NCI-H2196 (cell line): ENCODE data around the gene LIMK2.
"Not testable (repeated sequence)": the region's sequence is repeated elsewhere in the genome, so short reads cannot be mapped to it uniquely, and the experiment has no call there.

Experiments used
- DNase-seq: peaks from one replicate; lab custom pipeline; 2025; ENCODE audit not compliant: unreplicated experiment; lab: John Stamatoyannopoulos, UW

LIMK2 gene

GRCh38 chr22:31211862-31212730, at the start of gene LIMK2:
Gene LIMK2 (plus strand): TSS chr22:31212298. CDS start chr22:31212409, 111 bp downstream.
- peak; percentile 85 for DNase-seq

GRCh38 chr22:31170971-31171370, 41.1 kb upstream of the LIMK2 start:
- no peak for DNase-seq

- not testable (repeated sequence) for DNase-seq
These were observed 40.4 kb upstream of the LIMK2 start for GRCh38 chr22:31171734-31172133.

GRCh38 chr22:31173386-31174145, 38.5 kb upstream of the LIMK2 start:
- no peak for DNase-seq

- no peak for DNase-seq
These were observed 35.2 kb upstream of the LIMK2 start for GRCh38 chr22:31176923-31177322.

GRCh38 chr22:31177420-31178162, 34.5 kb upstream of the LIMK2 start:
- no peak for DNase-seq

- DNase-seq, result no peak
These were observed 33.2 kb upstream of the LIMK2 start for GRCh38 chr22:31178859-31179258.

GRCh38 chr22:31179345-31179744, 32.8 kb upstream of the LIMK2 start:
- DNase-seq, result peak; percentile 47

GRCh38 chr22:31184015-31184414, 28.1 kb upstream of the LIMK2 start:
- no peak for DNase-seq

- DNase-seq, result no peak
These were observed 27.0 kb upstream of the LIMK2 start for GRCh38 chr22:31185056-31185455.

- no peak for DNase-seq
These were observed 24.5 kb upstream of the LIMK2 start for GRCh38 chr22:31187627-31188026.

GRCh38 chr22:31192513-31192912, 19.6 kb upstream of the LIMK2 start:
- peak; percentile 5 for DNase-seq

- no peak for DNase-seq
These were observed 19.0 kb upstream of the LIMK2 start for GRCh38 chr22:31193092-31193491.

- DNase-seq, result not testable (repeated sequence)
These were observed 17.4 kb upstream of the LIMK2 start for GRCh38 chr22:31194681-31195080.

- no peak for DNase-seq
These were observed 12.9 kb upstream of the LIMK2 start for GRCh38 chr22:31199187-31199586.

GRCh38 chr22:31204352-31204984, 7.6 kb upstream of the LIMK2 start:
- DNase-seq, result not testable (repeated sequence)

GRCh38 chr22:31205059-31205458, 7.0 kb upstream of the LIMK2 start:
- not testable (repeated sequence) for DNase-seq

- DNase-seq, result not testable (repeated sequence)
These were observed 5.6 kb upstream of the LIMK2 start for GRCh38 chr22:31206460-31206859.

- DNase-seq, result no peak
These were observed 5.0 kb upstream of the LIMK2 start for GRCh38 chr22:31206896-31207687.
